K562 (cell line): ENCODE measurements around the gene FSD1L. TPM values are rescaled to one million over a fixed set of nuclear protein-coding genes. Genes with fewer than 3 reads are reported as not detected.
A peak's percentile ranks its signal among the peaks of the same experiment; 100 is the strongest.

ENCODE experiments used
- ARHGAP35 ChIP-seq: fragments of 450-650 bp; IDR thresholded peaks from 2 replicates; pipeline ENCODE4 v1.6.1; 2018; ENCODE audit not compliant: partially characterized antibody
- DNMT1 ChIP-seq: fragments of 450-650 bp; IDR thresholded peaks from 2 replicates; pipeline ENCODE4 v1.6.1; 2016; ENCODE audit warnings: antibody characterized with exemption, mild to moderate bottlenecking
- HDGF ChIP-seq: fragments of 450-650 bp; IDR thresholded peaks from 2 replicates; pipeline ENCODE4 v1.6.1; 2016
- NR2C1 ChIP-seq, 2 experiments: fragments of 450-650 bp; IDR thresholded peaks; 2 replicates each; pipeline ENCODE4 v1.6.1; 2017; ENCODE audit warnings: mild to moderate bottlenecking in 2 of 2, antibody characterized with exemption in 1 of 2, inconsistent platforms in 1 of 2, missing compliant biosample characterization in 1 of 2, missing genetic modification characterization in 1 of 2
- POLR2AphosphoS5 ChIP-seq: IDR thresholded peaks from 2 replicates; pipeline ENCODE4 v1.6.1; 2011; ENCODE audit warnings: mild to moderate bottlenecking, low read depth, low read length, moderate library complexity; ENCODE audit not compliant: control insufficient read depth, insufficient read depth
- RAD21 ChIP-seq, 2 experiments: fragments of 250-450 bp in 1 of 2; fragments of 450-650 bp in 1 of 2; sonication (Bioruptor Pico) in 1 of 2; formaldehyde crosslinking in 1 of 2; IDR thresholded peaks in 1 of 2; conservative IDR thresholded peaks in 1 of 2; 2 replicates each; pipeline versions ENCODE4 v1.4.0 to v1.8.0; 2020 to 2022; ENCODE audit warnings: mild to moderate bottlenecking in 2 of 2, moderate library complexity in 1 of 2
- RBM22 ChIP-seq: fragments of 200-400 bp; formaldehyde crosslinking; IDR thresholded peaks from 2 replicates; pipeline ENCODE4 v1.6.1; 2018; ENCODE audit warnings: low read length, low read depth; ENCODE audit not compliant: poor library complexity, severe bottlenecking
- RFX1 ChIP-seq: fragments of 450-650 bp; IDR thresholded peaks from 2 replicates; pipeline ENCODE4 v1.6.1; 2016; ENCODE audit warnings: mild to moderate bottlenecking, moderate library complexity
- RFX5 ChIP-seq: IDR thresholded peaks from 2 replicates; pipeline ENCODE4 v1.6.1; 2011; ENCODE audit warnings: low read depth, mild to moderate bottlenecking, improper control_type of control experiment, low read length
- SMAD1 ChIP-seq: fragments of 150-350 bp; IDR thresholded peaks from 2 replicates; pipeline ENCODE4 v1.6.1; 2014; ENCODE audit warnings: low read length, low read depth; ENCODE audit not compliant: partially characterized antibody
- TBL1XR1 ChIP-seq, 2 experiments: IDR thresholded peaks; 2 replicates each; pipeline ENCODE4 v1.6.1; 2012; ENCODE audit warnings: improper control_type of control experiment in 2 of 2, low read length in 2 of 2, mild to moderate bottlenecking in 1 of 2
- TCFL5 ChIP-seq: fragments of 250-450 bp; sonication (Bioruptor Pico); conservative IDR thresholded peaks from 2 replicates; pipeline ENCODE4 v1.6.1; 2021; ENCODE audit warnings: mild to moderate bottlenecking, moderate library complexity, matching md5 sums
- TEAD1 ChIP-seq, 2 experiments: fragments of 450-650 bp in 1 of 2; sonication (generic) in 1 of 2; formaldehyde crosslinking; IDR thresholded peaks; 2 replicates each; pipeline versions ENCODE4 v1.4.0 to v1.8.0; 2020 to 2022; ENCODE audit warnings: mild to moderate bottlenecking in 2 of 2, missing genetic modification reagents in 1 of 2
- TSHZ1 ChIP-seq: fragments of 250-450 bp; sonication (Bioruptor Pico); IDR thresholded peaks from 2 replicates; pipeline ENCODE4 v1.4.0; 2020; ENCODE audit warnings: mild to moderate bottlenecking, moderate library complexity
- ZNF124 ChIP-seq: sonication (generic); formaldehyde crosslinking; IDR thresholded peaks from 2 replicates; pipeline ENCODE4 v1.8.1; 2022; ENCODE audit warnings: missing genetic modification reagents
- ZNF436 ChIP-seq: fragments of 250-450, 450-650 bp; sonication (Bioruptor Pico); formaldehyde crosslinking; IDR thresholded peaks from 2 replicates; pipeline ENCODE4 v1.7.0; 2020; ENCODE audit warnings: mild to moderate bottlenecking
- ZNF57 ChIP-seq: fragments of 450-650 bp; formaldehyde crosslinking; IDR thresholded peaks from 2 replicates; pipeline ENCODE4 v1.4.0; 2020; ENCODE audit warnings: mild to moderate bottlenecking, moderate library complexity
- ZNF584 ChIP-seq: fragments of 200-800 bp; sonication (Bioruptor generic); IDR thresholded peaks from 2 replicates; pipeline ENCODE4 v1.6.1; 2016; ENCODE audit warnings: low read depth, mild to moderate bottlenecking, missing genetic modification characterization, missing compliant biosample characterization
- ZNF785 ChIP-seq: fragments of 250-450 bp; sonication (Bioruptor Pico); IDR thresholded peaks from 2 replicates; pipeline ENCODE4 v1.4.0; 2020; ENCODE audit warnings: mild to moderate bottlenecking
- polyA plus RNA-seq, 8 experiments: library from polyadenylated mRNA; depleted of rRNA in 4 of 8; stranded (reverse) in 5 of 8; unstranded in 3 of 8; fragments of >200 nt; fragmentation: Nextera tagmentation in 2 of 8; fragmentation: Illumina TruSeq in 1 of 8; extraction: Ambion mirVana in 2 of 8; extraction: Trizol in 1 of 8; gene quantifications; 2 replicates each; pipeline versions ENCODE4 v1.2.1 to v1.2.3, GENCODE V29; 2011 to 2014; ENCODE audit warnings: inconsistent platforms in 1 of 8, missing spikeins in 1 of 8
- total RNA-seq, 7 experiments: library from RNA; depleted of rRNA in 6 of 7; stranded (reverse); fragments of >200 nt in 6 of 7; fragmentation: Illumina TruSeq in 2 of 7; extraction: Trizol in 2 of 7; gene quantifications; 2 replicates each; pipeline versions ENCODE4 v1.2.1 to v1.2.3, GENCODE V29; 2011 to 2021; ENCODE audit warnings: low replicate concordance in 1 of 7
- TF ChIP-seq, protein P1 (sequence below): fragments of 450-650 bp; formaldehyde crosslinking; conservative IDR thresholded peaks from 2 replicates; pipeline ENCODE4 v1.4.0; 2022; ENCODE audit warnings: mild to moderate bottlenecking, missing genetic modification characterization
- TF ChIP-seq, protein P2 (sequence below): IDR thresholded peaks from 2 replicates; pipeline ENCODE4 v1.6.1; 2011; ENCODE audit not compliant: insufficient read length; ENCODE audit errors: extremely low read depth
- TF ChIP-seq, protein P3 (sequence below): fragments of 250-450 bp; sonication (Bioruptor Pico); IDR thresholded peaks from 2 replicates; pipeline ENCODE4 v1.8.0; 2021; ENCODE audit warnings: mild to moderate bottlenecking, moderate library complexity

The FSD1L gene
- total and polyA plus RNA-seq, 9 of the 15 experiments (the other 6 are each of a cell fraction or from before 2014, with no cell fraction given), result 0.95 to 4.2 (median 2.1) TPM

- TF ChIP-seq ZNF584 (CRISPR knock-in tag) (no peak), ZNF436 (no peak), ARHGAP35 (no peak), TEAD1 (CRISPR knock-in tag; IDR thresholded peaks at IDR 0.05) (no peak), HDGF (no peak), ZNF57 (CRISPR knock-in tag) (no peak), RAD21 (CRISPR knock-in tag; conservative IDR thresholded peaks at IDR 0.05 in 1 of 2, IDR thresholded peaks at IDR 0.05 in 1 of 2) (peak; percentile 95 to 98), NR2C1 (IDR thresholded peaks at IDR 0.05) (no peak), NR2C1 (tag; IDR thresholded peaks at IDR 0.05) (no peak), TBL1XR1 (IDR thresholded peaks at IDR 0.05; ENCODE audit: low read length in 2 of 2) (no peak), SMAD1 (no peak), POLR2AphosphoS5 (no peak), RFX5 (no peak), RBM22 (no peak), ZNF124 (CRISPR knock-in tag) (no peak), DNMT1 (no peak), RFX1 (no peak), TCFL5 (CRISPR knock-in tag) (no peak), TSHZ1 (CRISPR knock-in tag) (no peak), ZNF785 (no peak)
- TF ChIP-seq, protein P1, sequence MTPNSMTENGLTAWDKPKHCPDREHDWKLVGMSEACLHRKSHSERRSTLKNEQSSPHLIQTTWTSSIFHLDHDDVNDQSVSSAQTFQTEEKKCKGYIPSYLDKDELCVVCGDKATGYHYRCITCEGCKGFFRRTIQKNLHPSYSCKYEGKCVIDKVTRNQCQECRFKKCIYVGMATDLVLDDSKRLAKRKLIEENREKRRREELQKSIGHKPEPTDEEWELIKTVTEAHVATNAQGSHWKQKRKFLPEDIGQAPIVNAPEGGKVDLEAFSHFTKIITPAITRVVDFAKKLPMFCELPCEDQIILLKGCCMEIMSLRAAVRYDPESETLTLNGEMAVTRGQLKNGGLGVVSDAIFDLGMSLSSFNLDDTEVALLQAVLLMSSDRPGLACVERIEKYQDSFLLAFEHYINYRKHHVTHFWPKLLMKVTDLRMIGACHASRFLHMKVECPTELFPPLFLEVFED (CRISPR knock-in tag), result no peak
- TF ChIP-seq, protein P2, sequence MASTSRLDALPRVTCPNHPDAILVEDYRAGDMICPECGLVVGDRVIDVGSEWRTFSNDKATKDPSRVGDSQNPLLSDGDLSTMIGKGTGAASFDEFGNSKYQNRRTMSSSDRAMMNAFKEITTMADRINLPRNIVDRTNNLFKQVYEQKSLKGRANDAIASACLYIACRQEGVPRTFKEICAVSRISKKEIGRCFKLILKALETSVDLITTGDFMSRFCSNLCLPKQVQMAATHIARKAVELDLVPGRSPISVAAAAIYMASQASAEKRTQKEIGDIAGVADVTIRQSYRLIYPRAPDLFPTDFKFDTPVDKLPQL, result no peak
- TF ChIP-seq, protein P3, sequence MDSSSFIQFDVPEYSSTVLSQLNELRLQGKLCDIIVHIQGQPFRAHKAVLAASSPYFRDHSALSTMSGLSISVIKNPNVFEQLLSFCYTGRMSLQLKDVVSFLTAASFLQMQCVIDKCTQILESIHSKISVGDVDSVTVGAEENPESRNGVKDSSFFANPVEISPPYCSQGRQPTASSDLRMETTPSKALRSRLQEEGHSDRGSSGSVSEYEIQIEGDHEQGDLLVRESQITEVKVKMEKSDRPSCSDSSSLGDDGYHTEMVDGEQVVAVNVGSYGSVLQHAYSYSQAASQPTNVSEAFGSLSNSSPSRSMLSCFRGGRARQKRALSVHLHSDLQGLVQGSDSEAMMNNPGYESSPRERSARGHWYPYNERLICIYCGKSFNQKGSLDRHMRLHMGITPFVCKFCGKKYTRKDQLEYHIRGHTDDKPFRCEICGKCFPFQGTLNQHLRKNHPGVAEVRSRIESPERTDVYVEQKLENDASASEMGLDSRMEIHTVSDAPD, result no peak
These were observed 32.7 kb upstream of the FSD1L start (continued) for GRCh38 chr9:105414947-105415661.
